Dermis blood vessel endothelial cell (primary cell): ENCODE data around the gene GARIN5B. TPM values are rescaled to one million over a fixed set of nuclear protein-coding genes. Genes with fewer than 3 reads are reported as not detected.

ENCODE experiments used
- DNase-seq: peaks from one replicate; pipeline ENCODE4 v3.0.0; 2010
- total RNA-seq: library from RNA; depleted of rRNA; stranded (reverse); fragments of >200 nt; gene quantifications from 2 replicates; pipeline ENCODE4 v1.2.3, GENCODE V29; 2014

Gene GARIN5B
- total RNA-seq, 1 donor from 2014 or later, result not detected

GRCh38 chr19:55320844-55321419 lies 42.1 kb downstream of the GARIN5B start:
- no peak for DNase-seq

DNA sequence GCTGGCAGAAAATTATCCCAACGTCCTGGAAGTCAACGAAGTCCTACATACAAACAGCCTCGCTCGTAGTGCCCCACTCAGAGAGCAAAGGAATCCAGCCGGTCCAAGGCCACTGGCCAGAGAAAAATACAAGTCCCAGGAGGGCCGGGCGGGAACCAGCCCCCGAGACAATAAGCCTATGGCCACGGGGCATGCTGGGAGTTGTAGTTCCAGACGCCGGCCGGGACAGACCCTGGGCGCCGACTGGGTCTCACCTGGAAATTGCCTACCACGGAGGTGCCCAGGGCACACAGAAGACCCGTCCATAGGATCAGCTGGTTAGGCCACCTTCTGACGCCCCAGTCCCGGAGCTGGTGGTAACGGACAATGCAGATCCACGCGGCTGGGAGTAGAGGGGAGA lies 43.3 kb downstream of the GARIN5B start:
- peak; percentile 59 for DNase-seq

- DNase-seq, result no peak
Measured at GRCh38 chr19:55316646-55317045, 46.4 kb downstream of the GARIN5B start.

GRCh38 chr19:55315956-55316525 lies 47.0 kb downstream of the GARIN5B start:
- no peak for DNase-seq

DNA sequence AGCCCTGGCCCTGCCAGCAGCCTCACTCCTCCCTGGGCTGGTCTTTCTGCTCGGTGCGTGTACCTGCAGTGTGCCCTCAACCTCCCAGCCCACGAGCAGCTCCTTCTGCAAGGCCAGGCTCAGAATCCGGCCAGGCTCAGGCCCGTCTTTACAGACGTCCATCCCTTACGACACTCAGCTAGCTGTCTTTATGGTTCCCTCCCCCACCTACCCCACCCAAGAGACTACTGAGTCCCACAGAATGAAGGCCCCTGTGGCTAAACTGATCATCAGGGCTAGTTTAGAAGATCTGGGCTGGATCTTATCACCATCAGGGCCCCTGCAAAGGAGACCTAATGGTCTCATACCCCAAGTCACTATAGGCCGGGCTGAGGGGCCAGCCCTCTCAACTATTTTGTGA lies 48.7 kb downstream of the GARIN5B start:
- no peak for DNase-seq

DNA sequence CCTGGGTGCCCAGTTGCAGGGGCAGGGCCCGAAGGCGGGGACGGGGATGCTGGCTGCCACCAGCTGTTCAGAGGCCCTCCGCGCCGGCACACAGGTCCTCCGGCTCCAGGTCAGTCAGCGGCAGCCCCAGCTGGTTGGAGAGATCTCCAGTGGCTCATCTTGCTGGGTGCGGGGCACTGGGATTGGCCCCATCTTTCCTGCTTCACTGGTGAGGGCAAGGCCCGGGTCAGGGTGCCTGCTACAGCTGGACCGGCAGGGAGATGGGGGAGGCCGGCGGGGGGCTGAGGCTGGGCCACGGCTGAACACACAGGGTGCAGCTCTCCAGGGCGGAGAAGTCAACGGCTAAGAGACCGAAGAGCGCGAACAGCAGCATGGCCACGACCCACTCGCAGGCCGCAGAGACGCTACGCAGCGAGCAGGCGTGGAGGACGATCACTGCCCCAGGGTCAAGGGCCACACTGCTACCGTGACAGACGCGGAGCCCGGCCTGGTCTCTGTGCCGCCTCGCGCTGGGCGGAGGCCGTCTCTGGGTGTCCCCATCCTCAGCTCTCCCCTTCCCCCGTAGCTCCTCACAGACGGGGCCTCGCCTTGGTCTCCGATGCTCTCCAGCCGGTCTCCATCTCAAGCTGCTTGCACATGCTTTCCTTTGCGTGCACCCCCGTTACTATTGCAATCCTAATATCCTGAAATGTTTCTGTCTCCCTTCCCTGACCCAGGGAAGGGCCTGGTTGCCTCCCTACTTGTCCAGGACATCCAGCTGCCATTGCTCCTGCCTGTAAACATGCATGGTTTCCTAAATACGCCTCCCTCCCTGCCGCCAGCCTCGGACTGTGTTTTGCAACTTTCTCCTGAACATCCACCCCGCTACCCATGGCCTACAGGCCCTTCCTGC lies 50.2 kb downstream of the GARIN5B start:
- DNase-seq, result no peak

DNA sequence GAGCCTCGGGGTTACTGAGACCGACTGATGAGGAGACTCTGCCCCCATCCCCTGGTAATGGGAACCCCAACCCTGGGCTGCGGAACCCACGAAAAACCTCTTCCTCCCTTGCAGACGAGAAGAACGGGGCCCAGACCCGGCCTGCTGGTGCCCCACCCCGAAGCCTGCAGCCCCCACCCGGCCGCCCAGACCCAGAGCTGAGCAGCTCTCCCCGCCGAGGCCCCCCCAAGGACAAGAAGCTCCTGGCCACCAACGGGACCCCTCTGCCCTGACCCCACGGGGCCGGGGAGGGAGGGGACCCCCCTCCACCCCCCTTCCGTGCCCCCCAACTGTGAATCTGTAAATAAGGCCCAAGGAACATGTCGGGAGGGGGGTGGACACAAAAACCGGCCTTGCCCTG lies 51.3 kb downstream of the GARIN5B start:
- DNase-seq, result no peak

DNA sequence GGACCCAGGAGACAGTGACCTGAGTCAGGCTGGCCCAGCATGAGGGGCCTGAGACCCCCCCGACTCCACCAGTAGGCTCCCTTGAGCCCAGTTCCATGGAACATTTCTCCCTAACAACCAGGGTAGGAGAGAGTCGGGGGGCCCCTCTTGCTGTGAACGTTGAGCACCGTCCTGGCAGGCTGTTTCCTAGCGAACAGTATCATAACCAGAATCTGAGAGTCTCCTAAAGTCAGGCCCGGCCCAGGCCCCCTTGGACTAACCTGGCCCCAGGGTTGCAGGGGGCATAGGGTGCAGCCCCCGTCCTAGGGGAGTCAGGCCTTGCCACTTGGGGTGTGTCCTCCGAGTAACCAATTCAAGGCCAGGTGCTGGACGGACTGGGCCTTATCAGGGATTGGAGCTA lies 51.7 kb downstream of the GARIN5B start:
- DNase-seq, result no peak

DNA sequence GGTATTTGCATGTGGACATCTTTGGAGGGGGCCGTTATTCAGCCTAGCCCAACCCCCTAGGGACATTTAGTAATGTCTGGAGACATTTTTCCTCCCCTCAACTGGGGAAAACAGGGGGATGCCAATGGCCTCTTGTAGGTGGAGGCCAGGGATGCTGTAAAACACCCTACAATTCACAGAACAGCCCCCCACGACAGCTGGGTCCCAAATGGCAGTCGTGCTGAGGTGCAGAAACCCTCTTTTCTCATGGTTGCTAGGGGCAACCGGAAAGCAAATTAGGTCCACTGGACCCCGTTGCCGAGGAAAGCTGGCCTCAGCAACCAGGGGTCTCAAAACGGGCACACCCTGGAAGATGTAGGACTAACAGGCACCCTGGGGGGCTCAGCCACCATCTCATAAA lies 52.6 kb downstream of the GARIN5B start:
- no peak for DNase-seq

DNA sequence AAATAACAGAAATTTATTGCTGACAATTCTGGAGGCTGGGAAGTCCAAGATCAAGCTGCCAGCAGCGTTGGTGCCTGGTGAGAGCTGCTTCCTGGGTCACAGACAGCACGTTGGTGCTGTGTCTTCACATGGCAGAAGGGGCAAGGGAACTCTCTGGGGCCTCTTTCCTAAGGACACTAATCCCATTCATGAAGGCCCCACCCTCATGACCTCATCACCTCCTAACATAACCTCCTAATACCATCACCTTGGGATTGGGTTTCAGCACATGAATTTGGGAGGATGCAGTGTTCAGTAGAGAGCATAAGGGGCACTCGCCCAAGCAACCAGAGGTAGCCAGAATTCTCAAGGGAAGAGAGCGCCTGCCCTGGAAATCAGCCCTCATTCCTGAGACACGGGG lies 53.6 kb downstream of the GARIN5B start:
- no peak for DNase-seq

GRCh38 chr19:55308281-55308680 lies 54.8 kb downstream of the GARIN5B start:
- no peak for DNase-seq

DNA sequence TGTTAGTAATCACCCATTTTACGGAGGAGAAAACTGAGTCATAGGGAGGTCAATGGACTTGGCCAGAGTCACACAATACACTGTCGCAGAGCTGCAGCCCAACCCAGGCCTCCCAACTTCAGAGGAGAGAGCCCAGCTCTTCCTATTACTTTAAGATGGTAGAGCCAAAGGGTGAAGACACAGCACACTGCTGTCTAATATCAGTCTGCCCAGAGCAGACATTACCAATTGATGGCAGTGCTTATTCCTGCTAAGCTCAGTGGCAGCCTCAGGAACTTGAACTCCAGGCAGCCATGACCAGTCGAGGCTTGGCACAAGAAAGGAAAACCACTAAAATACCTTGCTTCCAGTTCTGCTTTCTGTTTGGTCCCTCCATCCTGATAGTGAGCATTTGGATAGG lies 56.3 kb downstream of the GARIN5B start:
- no peak for DNase-seq

DNA sequence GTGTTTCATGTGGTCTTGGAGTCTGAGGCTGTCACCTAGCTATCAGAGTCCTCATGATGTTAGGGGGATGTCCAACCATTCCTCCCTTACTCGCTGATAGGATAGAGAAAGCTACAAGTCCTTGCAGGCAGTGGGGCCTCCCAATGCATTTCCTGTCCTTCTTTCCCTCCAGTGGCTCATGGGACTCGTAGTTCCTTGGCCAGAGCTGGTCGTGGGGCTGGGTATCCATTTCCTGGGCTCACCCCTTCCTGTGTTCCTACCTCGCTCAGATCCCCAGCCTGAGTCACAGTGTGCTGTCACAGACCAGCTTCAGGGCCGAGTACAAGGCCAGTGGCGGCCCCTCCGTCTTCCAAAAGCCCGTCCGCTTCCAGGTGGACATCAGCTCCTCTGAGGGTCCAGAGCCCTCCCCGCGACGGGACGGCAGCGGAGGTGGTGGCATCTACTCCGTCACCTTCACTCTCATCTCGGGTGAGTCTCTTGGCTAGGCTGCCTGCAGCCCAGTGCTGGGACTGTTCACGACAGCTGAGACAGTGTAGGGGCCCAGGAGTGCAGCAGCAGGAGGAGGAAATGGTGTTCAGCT lies 57.0 kb downstream of the GARIN5B start:
- DNase-seq, result no peak

DNA sequence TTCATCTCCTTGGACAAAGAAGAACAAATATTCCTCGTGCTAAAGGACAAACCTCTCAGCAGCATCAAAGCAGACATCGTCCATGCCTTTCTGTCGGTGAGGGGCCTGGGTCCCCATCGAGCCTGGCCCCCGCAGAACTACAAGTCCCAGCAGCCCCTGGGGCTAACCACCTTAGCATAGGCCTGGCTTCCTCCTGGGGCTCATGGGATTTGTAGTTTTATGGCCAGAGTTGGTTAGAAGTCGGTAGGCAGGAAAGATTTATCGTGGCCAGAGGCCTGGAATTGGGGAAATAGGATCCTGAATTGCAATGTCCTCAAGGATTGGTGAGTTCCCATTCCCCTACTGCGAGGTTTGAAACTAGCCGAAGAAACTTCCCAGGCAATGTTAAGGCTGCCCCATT lies 57.6 kb downstream of the GARIN5B start:
- peak; percentile 61 for DNase-seq

GRCh38 chr19:55304980-55305379 lies 58.1 kb downstream of the GARIN5B start:
- no peak for DNase-seq

Other genes starting within 250 kb of the GARIN5B start
- gene PPP1R12C, start 245.6 kb downstream of the GARIN5B start, total RNA-seq, result 37.4 and 40.3 TPM in 2 replicates
- 0.60 and 1.7 TPM in 2 replicates for gene TNNT1, start 214.1 kb downstream of the GARIN5B start, total RNA-seq
- not detected in 2 replicates for gene TNNI3, start 205.5 kb downstream of the GARIN5B start, total RNA-seq
- gene DNAAF3, start 196.6 kb downstream of the GARIN5B start, total RNA-seq, result 0.34 and 0.42 TPM in 2 replicates
- not detected in 2 replicates for gene SYT5, start 183.0 kb downstream of the GARIN5B start, total RNA-seq
- 0.17 and 0.19 TPM in 2 replicates for gene PTPRH, start 153.8 kb downstream of the GARIN5B start, total RNA-seq
- gene TMEM86B, start 134.5 kb downstream of the GARIN5B start, total RNA-seq, result 1.0 and 1.1 TPM in 2 replicates
- 23.8 and 54.5 TPM in 2 replicates for gene PPP6R1, start 104.2 kb downstream of the GARIN5B start, total RNA-seq
- 23.5 and 41.4 TPM in 2 replicates for gene HSPBP1, start 83.2 kb downstream of the GARIN5B start, total RNA-seq
- gene BRSK1, start 79.3 kb downstream of the GARIN5B start, total RNA-seq, result 0.79 and 2.2 TPM in 2 replicates
- not detected in 2 replicates for gene TMEM150B, start 37.9 kb downstream of the GARIN5B start, total RNA-seq
- gene KMT5C, start 23.4 kb downstream of the GARIN5B start, total RNA-seq, result 6.1 and 6.7 TPM in 2 replicates
- gene COX6B2, start 8.5 kb downstream of the GARIN5B start, total RNA-seq, result not detected in 2 replicates
- 0.17 TPM in 1 of 2 replicates, not detected in the other for gene IL11, start 7.2 kb upstream of the GARIN5B start, total RNA-seq
- gene TMEM190, start 13.6 kb upstream of the GARIN5B start, total RNA-seq, result not detected in 2 replicates
- 0.34 and 1.0 TPM in 2 replicates for gene TMEM238, start 21.0 kb upstream of the GARIN5B start, total RNA-seq
- 257 and 280 TPM in 2 replicates for gene RPL28, start 22.7 kb upstream of the GARIN5B start, total RNA-seq
- 47.8 and 96.0 TPM in 2 replicates for gene UBE2S, start 44.5 kb upstream of the GARIN5B start, total RNA-seq
- gene SHISA7, start 80.0 kb upstream of the GARIN5B start, total RNA-seq, result not detected in 2 replicates
- 56.2 and 76.5 TPM in 2 replicates for gene ISOC2, start 98.4 kb upstream of the GARIN5B start, total RNA-seq
- not detected in 2 replicates for gene C19orf85, start 101.5 kb upstream of the GARIN5B start, total RNA-seq
- gene ZNF628, start 113.4 kb upstream of the GARIN5B start, total RNA-seq, result 1.4 and 3.3 TPM in 2 replicates
- gene NAT14, start 121.9 kb upstream of the GARIN5B start, total RNA-seq, result 8.7 and 14.5 TPM in 2 replicates
- 0.19 and 0.51 TPM in 2 replicates for gene SSC5D, start 125.2 kb upstream of the GARIN5B start, total RNA-seq
- gene SBK2, start 173.9 kb upstream of the GARIN5B start, total RNA-seq, result not detected in 2 replicates
- 0.17 and 0.74 TPM in 2 replicates for gene SBK3, start 182.3 kb upstream of the GARIN5B start, total RNA-seq
- gene ZNF579, start 217.6 kb upstream of the GARIN5B start, total RNA-seq, result 3.2 and 6.7 TPM in 2 replicates
- 3.9 and 4.9 TPM in 2 replicates for gene FIZ1, start 236.3 kb upstream of the GARIN5B start, total RNA-seq
- gene ZNF524, start 237.0 kb upstream of the GARIN5B start, total RNA-seq, result 12.3 and 14.8 TPM in 2 replicates
- 1.4 and 2.6 TPM in 2 replicates for gene ZNF865, start 242.4 kb upstream of the GARIN5B start, total RNA-seq